ENCODE results near the gene PPIG.

DNA sequence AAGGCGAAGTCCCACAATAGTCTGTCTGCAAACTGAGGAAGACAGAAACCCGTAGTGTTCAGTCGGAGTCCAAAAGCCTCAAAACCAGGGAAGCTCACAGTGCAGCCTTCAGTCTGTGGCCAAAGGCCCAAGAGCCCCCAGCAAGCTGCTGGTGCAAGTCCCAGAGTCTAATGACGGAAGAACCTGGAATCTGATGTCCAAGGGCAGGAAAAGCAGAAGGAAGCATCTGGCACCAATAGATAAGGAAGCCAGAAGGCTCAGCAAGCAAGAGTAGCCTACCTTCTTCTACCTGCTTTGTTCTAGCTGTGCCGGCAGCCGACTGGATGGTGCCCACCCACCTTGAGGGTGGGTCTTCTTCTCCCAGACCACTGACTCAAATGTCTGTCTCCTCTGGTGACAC lies 88.3 kb downstream of the PPIG start:
- TF ChIP-seq, protein P1, sequence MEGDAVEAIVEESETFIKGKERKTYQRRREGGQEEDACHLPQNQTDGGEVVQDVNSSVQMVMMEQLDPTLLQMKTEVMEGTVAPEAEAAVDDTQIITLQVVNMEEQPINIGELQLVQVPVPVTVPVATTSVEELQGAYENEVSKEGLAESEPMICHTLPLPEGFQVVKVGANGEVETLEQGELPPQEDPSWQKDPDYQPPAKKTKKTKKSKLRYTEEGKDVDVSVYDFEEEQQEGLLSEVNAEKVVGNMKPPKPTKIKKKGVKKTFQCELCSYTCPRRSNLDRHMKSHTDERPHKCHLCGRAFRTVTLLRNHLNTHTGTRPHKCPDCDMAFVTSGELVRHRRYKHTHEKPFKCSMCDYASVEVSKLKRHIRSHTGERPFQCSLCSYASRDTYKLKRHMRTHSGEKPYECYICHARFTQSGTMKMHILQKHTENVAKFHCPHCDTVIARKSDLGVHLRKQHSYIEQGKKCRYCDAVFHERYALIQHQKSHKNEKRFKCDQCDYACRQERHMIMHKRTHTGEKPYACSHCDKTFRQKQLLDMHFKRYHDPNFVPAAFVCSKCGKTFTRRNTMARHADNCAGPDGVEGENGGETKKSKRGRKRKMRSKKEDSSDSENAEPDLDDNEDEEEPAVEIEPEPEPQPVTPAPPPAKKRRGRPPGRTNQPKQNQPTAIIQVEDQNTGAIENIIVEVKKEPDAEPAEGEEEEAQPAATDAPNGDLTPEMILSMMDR (IDR thresholded peaks at IDR 0.05; ENCODE audit: low read depth, low read length) = no peak
- TF ChIP-seq POLR2A (IDR thresholded peaks at IDR 0.05; ENCODE audit: extremely low read depth, insufficient read length) = no peak
- no peak for TF ChIP-seq MYC (IDR thresholded peaks at IDR 0.05; ENCODE audit: low read depth, low read length)
- TF ChIP-seq, protein P2, sequence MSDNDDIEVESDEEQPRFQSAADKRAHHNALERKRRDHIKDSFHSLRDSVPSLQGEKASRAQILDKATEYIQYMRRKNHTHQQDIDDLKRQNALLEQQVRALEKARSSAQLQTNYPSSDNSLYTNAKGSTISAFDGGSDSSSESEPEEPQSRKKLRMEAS (IDR thresholded peaks at IDR 0.05; ENCODE audit: low read depth, low read length) = no peak

Measured in NB4 (cell line).